GM03348 (cell line): Measurements from ENCODE around the gene UBXN2A.
A peak's percentile ranks its signal among the peaks of the same experiment; 100 is the strongest.
"Not testable (repeated sequence)": the region's sequence is repeated elsewhere in the genome, so short reads cannot be mapped to it uniquely, and the experiment has no call there.

ENCODE experiments used
- DNase-seq: peaks from one replicate; pipeline ENCODE4 v3.0.0; 2012; ENCODE audit warnings: low spot score

The UBXN2A gene

DNA sequence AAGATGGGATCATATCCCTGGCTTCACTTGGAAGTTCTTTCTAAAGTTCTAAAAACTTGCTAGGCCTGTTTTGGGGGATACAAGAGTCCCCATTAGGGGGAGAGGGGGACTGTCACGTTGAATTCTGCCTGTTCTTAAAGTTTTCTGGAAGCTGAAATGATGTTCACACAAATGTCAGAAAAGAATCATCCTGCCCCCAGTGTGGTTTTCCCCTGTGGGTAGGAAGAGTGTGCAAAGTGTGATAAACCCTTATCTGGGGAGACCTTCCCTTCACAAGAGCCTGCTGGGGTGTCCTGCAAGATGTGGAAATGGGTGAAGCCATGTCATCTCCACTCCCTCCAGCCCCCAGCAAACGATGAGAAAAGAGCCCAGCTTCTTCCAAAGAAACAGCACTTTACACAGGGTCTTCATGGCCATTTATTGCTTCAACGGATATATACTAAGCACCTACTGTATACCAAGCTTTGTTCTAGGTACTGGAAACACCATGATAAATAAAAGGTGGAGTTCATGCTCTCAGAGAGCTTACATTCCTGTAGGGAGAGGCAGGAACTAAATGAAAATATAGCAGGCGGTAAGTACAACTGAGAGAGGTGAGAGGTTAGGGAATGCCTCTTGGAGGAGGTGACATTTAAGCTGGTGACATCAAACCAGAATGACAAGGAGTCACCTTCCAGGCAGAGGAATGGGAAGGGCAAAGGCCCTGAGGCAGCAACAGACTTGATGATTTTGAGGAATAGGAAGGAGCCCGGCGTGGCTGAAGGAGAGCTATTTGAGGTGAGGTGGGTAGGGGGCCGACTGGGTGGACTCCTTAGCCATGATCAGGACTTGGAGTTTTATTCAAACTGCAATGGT is 71.2 kb downstream of the UBXN2A start:
- DNase-seq: no peak

DNA sequence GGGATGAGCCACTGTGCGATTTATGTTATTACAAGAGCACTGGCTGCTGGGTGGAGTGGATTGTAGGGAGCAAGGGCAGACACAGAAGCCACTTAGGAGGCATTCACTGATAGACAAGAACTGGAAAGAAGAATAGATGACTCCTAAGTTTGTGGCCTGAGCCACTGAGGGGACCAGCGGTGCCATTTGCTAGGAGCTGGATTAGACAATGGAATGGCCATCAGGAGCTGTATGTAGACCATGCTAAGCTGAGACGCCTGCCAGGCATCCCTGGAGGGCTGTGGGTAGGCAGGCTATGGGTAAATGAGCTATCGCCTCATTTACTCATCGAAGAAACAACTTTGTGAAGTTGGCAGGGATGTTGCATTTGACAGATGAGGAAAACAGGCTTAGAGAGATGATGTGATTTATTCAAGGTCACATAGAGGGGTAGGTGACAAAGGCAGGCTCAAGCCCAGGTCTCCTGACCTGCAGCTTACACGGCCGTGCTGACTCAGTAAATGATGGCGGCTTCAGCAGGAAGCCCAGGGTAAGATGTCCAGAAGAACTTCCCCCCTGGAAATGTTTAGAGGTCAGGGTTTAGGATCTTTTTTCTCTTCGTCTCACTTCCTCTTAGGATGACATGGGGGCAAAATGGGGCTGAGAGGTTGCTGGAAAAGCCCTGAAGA is 72.4 kb downstream of the UBXN2A start:
- DNase-seq: no peak

DNA sequence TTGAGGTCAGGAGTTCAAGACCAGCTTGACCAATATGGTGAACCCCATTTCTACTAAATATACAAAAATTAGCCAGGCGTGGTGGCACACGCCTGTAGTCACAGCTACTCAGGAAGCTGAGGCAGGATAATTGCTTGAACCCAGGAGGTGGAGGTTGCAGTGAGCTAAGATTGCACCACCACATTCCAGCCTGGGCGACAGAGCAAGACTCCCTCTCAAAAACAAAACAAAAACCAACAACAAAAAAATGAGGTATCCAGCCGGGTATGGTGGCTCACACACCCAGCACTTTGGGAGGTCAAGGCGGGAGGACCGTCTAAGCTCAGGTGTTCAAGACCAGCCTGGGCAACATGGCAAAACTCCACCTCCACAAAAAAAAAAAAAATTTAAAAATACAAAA is 74.6 kb downstream of the UBXN2A start:
- DNase-seq: not testable (repeated sequence)

DNA sequence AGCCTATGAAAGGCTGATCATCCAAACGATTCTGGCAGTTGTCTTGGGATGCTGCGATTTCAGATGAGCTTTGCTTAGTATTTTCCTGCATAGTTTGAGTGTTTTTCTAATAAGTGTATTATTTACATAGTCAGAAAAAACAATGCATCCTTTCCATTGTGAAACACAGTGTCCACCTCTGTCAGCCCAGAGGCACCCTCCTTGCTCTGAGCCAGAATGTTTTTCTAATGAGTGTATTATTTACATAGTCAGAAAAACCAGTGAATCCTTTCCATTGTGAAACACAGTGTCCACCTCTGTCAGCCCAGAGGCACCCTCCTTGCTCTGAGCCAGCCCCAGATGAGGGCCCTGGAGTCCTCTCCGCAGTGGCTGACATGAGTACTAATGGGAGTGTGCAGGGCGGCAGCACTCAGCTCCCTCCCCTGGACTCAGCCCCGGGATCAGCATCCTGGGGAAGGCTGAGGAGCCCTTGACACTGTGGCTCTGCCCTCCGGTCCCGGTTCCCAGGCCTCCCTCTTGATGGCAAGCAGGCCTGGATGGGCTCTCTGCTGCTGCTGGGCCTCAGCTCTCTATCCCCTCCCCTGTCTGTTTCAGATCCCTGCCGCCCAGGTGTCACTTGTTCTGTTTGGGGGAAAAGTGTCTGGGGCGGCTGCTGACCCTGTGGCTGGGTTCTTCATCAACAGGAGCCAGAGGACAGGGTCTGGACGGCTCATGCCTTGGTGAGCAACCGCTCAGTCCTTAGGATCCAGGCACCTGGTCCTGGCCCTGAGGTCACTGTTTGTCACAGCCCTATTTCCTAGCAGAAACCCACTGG is 75.5 kb downstream of the UBXN2A start:
- DNase-seq: peak; percentile 68

DNA sequence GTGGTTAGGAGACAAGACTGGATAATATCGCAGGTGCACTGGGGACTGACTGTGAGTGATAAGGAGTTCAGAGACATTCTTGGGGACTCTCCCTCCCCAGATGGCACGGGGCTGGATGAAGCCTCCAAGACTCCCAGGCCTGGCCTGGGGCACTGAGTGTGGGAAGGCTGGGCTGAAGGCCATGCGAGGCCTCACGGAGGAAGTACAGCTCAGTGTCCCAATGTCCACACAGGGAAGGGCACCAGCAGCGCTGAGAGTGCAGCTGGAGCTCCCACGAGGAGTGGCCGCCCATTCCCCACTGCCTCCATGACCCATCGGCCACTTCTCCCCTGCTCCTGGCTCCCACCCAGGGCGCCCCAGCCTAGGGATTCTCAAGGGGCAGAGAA is 76.1 kb downstream of the UBXN2A start:
- no peak for DNase-seq

DNA sequence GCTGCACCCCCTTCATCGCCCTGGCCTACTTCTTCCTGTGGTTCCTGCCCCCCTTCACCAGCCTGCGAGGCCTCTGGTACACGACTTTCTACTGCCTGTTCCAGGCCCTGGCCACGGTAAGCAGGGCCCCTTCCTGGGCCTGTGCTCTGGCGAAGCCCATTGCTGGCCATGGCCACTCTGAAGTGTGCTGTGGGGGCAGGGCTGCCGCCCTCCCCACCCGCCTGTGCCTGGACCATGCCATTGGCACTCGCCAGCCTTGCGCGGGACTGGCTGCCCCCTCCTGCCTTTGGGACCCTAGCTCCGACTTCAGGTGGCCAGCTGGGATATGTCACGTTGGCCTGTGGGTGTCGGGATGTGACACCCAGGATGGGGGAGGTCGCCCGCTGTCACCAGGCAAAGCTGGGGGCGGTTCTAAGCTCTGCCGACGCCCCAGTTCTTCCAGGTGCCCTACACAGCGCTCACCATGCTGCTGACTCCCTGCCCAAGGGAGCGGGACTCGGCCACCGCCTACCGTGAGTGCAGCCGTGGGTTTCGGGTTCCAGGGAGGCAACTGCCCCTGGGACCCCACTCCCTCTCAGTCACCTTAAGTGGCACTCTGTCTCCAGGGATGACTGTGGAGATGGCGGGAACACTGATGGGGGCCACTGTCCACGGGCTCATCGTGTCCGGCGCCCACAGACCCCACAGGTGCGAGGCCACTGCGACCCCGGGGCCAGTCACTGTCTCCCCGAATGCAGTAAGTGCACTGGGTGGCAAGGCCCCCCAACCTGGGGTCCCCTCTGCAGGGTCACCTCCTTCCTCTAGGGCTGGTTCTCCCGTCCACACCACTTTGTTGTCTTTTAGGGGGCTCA is 76.8 kb downstream of the UBXN2A start:
- no peak for DNase-seq

DNA sequence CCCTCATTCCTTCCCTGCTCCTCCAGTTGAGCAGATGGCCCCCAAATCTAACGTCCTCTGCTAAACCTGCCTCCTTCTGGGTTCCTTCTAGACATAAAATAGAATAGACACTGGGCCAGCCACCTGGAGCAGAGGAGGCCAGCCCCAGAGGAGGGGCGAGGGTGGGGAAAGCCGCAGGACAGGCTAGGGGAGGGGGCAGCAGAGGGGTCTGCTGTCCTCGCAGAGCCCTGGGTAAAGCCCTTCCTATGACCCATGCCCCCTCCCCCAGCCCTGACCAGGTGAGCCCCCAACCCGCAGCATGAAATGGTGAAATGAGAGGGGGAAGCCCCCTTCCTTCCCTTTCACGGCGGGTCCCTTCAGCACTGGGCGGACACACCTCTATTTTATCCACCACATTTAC is 77.4 kb downstream of the UBXN2A start:
- no peak for DNase-seq

DNA sequence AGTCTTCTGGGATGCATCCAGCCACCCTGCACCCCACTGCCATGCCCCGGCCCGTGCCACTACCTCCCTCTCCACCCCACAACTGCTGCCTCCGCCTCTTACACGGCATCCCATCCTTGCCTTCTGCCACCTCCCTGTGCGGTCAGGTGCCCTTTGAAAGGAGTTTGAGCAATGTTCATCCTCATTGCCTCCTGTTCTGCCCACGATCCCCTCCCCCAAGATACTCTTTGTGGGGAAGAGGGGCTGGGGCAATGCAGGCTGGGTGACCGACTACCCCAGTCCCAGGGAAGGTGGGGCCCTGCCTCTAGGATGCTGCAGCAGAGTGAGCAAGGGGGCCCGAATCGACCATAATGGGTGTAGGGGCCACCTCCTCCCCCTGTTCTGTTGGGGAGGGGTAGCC is 78.0 kb downstream of the UBXN2A start:
- no peak for DNase-seq

DNA sequence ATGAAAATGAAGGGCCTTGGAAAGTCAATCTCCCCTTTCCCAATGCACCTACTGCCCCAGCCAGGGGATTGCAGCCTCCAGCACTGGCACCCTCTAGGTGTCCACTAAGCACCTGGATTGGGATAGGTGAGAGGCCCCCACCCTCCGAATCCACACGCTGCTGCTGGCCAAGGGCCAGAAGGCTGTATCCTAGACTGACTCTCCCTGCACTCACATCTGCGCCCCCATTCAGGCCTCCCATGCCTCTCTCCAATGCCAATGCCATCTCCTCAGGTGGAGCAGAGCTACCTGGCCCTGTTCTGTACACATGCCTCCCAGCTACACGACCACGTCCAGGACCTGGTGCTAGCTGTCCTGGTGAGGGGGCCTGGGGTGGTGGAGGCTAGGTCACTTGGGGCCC is 79.5 kb downstream of the UBXN2A start:
- DNase-seq: no peak

DNA sequence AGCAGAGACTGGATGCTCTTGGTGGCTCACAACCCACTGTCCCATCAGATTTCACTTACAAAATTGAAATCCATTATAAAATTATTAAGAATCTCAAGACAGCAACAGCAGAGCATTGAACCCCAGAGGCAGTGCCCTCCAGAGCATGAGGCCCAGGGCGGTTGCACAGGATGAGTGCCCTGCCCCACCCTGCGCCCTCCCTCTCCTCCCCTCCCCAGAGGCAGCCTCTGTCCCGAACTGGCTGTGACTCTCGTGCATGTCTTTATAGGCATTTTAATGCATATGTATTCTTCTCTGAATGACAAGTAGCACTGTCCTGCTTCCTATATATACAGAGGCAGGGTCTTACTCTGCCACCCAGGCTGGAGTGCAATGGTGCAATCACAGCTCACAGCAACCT is 80.0 kb downstream of the UBXN2A start:
- no peak for DNase-seq

DNA sequence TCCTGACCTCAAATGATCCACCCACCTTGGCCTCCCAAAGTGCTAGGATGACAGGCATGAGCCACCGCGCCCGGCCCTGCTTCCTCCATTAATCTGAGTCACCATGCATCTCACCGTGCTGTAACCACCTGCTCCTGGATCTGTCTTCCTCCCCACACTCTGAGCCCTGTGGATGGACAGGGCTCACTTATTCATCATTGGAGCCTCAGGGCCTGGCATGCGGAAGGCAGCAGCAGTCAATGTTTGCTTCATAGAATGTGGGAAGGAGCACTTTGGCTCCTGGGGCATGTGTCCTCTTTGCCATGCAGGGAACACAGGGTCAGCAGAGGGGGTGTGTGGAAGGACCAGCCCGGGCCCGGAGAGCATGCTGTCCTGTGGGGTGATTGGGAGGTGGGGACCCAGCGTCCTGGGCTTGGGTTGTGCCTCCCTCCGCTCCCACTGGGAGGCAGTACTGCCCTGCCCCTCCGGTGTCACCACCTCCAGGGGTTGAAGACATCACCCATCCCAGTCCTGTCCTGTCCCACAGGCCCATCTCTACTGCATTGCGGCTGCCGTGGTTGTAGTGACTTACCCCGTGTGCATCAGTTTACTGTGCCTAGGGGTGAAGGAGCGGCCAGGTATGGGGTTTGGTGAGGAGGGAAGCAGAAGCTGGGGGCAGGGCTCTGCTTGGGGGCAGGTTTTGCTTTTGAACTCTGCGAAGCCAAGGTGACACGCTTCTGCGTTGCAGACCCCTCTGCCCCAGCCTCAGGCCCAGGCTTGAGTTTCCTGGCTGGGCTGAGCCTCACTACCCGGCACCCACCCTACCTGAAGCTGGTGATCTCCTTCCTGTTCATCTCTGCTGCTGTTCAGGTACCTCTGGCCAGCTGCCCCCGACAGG is 81.1 kb downstream of the UBXN2A start:
- peak; percentile 27 for DNase-seq

DNA sequence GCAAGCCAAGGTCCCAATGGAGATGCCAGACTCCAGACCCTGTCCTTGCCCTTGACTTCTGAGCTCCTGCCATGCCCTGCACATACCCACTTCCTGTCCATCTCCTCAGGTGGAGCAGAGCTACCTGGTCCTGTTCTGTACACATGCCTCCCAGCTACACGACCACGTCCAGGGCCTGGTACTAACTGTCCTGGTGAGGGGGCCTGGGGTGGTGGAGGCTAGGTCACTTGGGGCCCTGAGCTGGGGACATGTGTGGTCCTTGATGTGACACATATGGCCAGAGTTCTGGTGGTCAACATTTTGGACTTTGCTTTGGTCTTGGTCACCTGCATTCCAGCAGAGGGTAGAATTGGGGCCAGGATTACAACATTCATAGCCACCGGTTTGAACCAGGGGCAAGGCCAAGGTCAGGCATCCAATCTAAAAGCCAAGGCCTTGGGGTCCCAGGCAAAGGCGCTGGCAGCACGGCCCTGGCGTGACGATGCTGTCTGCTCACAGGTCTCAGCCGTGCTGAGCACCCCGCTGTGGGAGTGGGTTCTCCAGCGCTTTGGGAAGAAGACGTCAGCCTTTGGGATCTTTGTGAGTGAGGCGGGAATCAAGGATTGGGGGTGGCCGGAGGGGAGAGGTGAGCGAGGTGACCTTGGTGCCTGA is 82.2 kb downstream of the UBXN2A start:
- no peak for DNase-seq

DNA sequence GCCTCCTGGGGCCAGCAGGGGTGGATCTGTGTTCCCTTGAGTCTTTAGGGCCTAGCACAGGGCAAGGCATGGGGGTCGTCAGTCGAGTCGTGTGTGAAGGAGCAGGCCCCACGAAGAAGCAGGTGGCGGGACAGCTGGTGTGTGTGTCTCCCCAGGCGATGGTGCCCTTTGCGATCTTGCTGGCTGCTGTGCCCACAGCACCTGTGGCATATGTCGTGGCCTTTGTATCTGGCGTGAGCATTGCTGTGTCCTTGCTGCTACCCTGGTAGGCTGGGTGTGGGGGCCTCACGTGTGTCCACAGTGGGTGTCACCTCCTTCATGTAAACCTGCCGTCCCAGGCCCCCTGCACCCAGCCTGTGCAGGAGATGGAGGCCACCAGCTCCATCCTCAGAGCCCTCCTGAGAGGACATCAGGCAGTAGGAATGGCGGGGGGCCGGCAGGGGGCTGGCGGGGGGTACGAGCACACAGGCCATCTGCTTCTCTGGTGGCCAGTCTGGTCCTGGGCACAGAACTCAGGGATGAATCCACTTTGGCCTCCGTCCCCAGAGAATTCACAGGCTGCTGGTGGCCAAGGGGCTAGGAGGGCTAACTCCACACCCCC is 82.8 kb downstream of the UBXN2A start:
- no peak for DNase-seq

DNA sequence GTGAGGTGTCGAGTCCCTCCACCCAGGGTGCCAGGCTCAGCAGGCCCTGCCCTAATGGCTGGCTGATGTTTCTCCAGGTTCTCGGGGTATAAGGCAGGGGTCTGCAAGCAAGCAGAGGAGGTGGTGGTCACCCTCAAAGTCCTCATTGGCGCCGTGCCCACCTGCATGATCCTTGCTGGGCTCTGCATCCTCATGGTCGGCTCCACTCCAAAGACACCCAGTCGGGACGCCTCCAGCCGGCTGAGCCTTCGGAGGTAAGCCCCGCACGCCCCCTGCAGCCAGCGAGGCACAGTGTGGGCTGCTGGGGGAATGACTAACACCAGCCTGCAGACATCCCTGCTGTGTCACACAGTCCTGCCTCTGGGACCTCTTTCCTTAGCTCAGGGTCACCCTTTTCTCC is 83.8 kb downstream of the UBXN2A start:
- DNase-seq: peak; percentile 29

DNA sequence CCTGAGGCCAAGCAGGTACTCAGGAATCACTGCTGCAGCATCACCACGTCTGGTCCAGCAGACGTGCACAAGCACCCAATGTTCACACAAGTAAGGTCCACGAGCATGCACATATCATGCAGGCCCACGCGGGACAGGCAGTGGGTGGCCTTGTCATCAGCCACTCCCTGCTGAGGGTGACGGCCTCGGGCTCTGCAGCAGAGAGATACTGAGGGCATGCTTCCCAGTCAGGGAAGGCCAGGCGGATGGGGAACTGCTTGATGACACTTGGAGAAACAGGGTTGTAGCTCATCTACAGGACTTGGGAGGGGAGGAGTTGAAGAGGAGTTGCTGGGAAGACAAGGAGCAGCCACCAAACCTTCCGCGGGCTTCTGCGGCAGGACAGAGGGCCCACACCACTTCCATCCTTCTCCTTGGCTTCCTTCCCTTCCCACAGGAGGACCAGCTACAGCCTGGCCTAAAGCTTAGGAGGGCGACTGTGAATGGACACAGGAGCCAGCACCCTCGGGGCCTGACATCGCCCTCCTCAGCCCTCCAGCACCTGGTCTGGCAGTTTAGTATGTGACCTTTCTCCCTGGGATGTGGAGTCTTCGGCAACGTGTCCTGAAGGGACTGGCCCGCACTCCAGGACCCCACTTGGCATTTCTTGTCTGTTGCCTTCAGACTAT is 84.9 kb downstream of the UBXN2A start:
- no peak for DNase-seq

DNA sequence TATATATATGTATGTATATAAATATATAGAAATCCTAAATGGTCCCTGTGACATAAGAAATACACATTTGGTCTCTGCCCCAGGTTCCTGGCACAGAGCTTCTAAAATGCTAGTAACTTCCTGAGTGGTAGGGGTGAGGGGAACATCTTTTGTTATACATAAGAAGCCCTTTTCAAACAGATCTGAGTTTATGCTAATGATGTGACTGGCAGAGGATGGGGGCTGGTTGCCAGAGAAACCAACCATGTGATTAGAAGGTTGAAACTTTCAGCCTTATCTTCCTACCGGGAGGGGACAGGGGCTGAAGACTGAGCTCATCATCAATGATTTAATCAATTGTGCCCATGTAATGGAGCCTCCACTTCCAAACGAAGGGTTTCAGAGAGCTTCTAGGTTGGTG is 86.0 kb downstream of the UBXN2A start:
- DNase-seq: no peak

DNA sequence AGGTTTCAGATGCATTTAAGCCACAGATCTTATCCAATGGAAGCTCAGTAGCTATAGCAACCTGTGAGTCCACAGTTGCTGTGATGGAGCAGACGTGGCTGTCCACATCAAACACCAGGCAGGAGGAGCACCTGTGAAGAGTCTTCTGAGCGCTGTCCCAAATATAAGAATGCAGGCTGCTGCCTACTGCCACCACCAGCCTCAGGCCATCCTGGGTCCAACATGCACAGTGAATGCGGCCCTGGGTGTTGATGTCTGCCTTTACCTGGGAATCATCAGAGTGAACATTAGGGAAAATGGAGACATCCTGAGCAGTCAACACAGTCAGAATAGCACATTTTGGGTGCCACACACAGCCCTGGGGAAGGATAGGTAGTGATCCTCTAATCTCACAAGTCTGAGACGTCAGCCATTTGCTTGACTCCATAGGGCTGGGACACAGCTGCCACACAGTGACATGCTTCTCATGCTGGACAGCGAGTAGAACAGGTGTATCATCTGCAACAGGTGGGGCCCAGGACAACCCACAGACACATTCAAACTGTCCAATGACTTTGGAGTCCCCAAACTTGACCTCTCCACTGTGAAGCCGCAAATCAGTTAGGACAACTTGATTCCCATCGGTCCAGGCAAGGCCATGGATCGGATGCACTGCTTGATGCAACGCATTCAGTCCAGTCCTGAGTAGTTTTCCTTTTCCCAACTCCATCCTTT is 98.7 kb downstream of the UBXN2A start:
- DNase-seq: no peak

DNA sequence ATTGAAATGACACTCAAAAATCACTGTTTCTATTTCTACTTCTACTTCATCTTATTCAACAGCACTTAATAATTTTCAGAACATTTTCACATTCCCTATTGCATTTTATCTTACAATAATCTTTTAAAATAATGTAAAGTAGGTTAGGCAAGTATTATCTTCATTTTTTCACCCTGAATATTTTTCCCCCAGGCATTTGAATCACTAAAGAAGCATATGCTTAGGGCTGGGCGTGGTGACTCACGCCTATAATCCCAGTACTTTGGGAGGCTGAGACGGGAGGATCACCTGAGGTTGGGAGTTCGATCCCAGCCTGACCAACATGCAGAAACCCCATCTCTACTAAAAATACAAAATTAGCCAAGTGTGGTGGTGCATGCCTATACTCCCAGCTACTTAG is 100.2 kb downstream of the UBXN2A start:
- no peak for DNase-seq

DNA sequence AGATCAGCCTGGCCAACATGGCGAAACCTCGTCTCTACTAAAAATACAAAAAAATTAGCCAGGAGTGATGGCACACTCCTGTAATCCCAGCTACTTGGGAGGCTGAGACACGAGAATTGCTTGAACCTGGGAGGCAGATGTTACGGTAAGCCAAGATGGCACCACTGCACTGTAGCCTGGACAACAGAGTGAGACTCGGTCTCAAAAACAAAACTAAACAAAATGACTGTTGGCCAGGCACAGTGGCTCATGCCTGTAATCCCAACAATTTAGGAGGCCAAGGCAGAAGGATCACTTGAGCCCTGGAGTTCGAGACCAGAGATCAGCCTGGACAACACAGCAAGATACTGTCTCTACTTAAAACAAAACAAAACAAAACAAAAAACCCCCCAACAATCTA is 102.9 kb downstream of the UBXN2A start:
- DNase-seq: not testable (repeated sequence)
